Measurements from ENCODE around the gene OTULIN.

GRCh38 chr5:14678773-14679334, 14.3 kb downstream of the OTULIN start:
- no peak for TF ChIP-seq CTCF (conservative IDR thresholded peaks at IDR 0.05; ENCODE audit: low read length)
- TF ChIP-seq EZH2phosphoT487 (IDR thresholded peaks at IDR 0.05; ENCODE audit: borderline replicate concordance, low read depth, low read length), result no peak
